ENCODE data around the gene NLGN1. TPM values are rescaled to one million over a fixed set of nuclear protein-coding genes. Genes with fewer than 3 reads are reported as not detected.

Gene NLGN1
- total RNA-seq, 1 experiment from 2014 or later = 0.85 TPM

- no peak for DNase-seq (ENCODE audit: low read depth, low spot score)
- Histone ChIP-seq H3K27me3 (ENCODE audit: control insufficient read depth, insufficient read depth, low read length) (peaks cover 32% of the 10 kb centered on the region), H3K4me1 (ENCODE audit: control insufficient read depth, insufficient read depth, low read length) (peaks cover 4% of the 10 kb centered on the region; the same call in 1 of the 2 replicates), H3K27ac (ENCODE audit: low read length) (no peak overlapping the region), H3K4me3 (ENCODE audit: low read depth in 2 of 2, low read length in 2 of 2) (no peak overlapping the region), H3K36me3 (ENCODE audit: control insufficient read depth, insufficient read depth, low read length) (no peaks in the 10 kb centered on the region), H3K9me3 (ENCODE audit: control insufficient read depth, insufficient read depth, low read depth, low read length) (no peaks in the 10 kb centered on the region)
- ChIA-PET POLR2A (no interaction called here), CTCF (no interaction called here)
- in situ Hi-C loops (cut with HindIII; ENCODE audit: low pct_unique_long_range_greater_than_20kb, low sequenced_read_pairs) (no loop called here), intact Hi-C loops (cut with micrococcal nuclease; ENCODE audit: unreplicated experiment) (no loop called here)
- no TSS peak for BruUV-seq (replicated peaks)
- no peak for TF ChIP-seq SIN3A (IDR thresholded peaks at IDR 0.05; ENCODE audit: borderline replicate concordance, insufficient read depth, low read depth, low read length)
- ATAC-seq = no peak
Observed at GRCh38 chr3:173402656-173403055, 5.1 kb downstream of the NLGN1 start.

GRCh38 chr3:173403376-173403775 lies 5.8 kb downstream of the NLGN1 start:
- TF ChIP-seq TCF7L2 (IDR thresholded peaks at IDR 0.05; ENCODE audit: low read depth, low read length) = no peak
- TF ChIP-seq, protein P1, sequence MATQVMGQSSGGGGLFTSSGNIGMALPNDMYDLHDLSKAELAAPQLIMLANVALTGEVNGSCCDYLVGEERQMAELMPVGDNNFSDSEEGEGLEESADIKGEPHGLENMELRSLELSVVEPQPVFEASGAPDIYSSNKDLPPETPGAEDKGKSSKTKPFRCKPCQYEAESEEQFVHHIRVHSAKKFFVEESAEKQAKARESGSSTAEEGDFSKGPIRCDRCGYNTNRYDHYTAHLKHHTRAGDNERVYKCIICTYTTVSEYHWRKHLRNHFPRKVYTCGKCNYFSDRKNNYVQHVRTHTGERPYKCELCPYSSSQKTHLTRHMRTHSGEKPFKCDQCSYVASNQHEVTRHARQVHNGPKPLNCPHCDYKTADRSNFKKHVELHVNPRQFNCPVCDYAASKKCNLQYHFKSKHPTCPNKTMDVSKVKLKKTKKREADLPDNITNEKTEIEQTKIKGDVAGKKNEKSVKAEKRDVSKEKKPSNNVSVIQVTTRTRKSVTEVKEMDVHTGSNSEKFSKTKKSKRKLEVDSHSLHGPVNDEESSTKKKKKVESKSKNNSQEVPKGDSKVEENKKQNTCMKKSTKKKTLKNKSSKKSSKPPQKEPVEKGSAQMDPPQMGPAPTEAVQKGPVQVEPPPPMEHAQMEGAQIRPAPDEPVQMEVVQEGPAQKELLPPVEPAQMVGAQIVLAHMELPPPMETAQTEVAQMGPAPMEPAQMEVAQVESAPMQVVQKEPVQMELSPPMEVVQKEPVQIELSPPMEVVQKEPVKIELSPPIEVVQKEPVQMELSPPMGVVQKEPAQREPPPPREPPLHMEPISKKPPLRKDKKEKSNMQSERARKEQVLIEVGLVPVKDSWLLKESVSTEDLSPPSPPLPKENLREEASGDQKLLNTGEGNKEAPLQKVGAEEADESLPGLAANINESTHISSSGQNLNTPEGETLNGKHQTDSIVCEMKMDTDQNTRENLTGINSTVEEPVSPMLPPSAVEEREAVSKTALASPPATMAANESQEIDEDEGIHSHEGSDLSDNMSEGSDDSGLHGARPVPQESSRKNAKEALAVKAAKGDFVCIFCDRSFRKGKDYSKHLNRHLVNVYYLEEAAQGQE (IDR thresholded peaks at IDR 0.05; ENCODE audit: insufficient read depth in 1 of 2, low read depth in 2 of 2, low read length in 1 of 2) = no peak
- no peaks in the 10 kb centered on the region for H3K9me3 ChIP-seq (ENCODE audit: control insufficient read depth, insufficient read depth, low read depth, low read length)
- in situ Hi-C loops (cut with HindIII; ENCODE audit: low pct_unique_long_range_greater_than_20kb, low sequenced_read_pairs) = no loop called here
- H3K36me3 ChIP-seq (ENCODE audit: control insufficient read depth, insufficient read depth, low read length) = no peaks in the 10 kb centered on the region
- BruUV-seq (replicated peaks) = no TSS peak
- no peak overlapping the region for H3K4me3 ChIP-seq (ENCODE audit: low read depth in 2 of 2, low read length in 2 of 2)
- no peaks in the 10 kb centered on the region for H3K4me1 ChIP-seq (ENCODE audit: control insufficient read depth, insufficient read depth, low read length)
- intact Hi-C loops (cut with micrococcal nuclease; ENCODE audit: unreplicated experiment) = no loop called here
- peaks cover 27% of the 10 kb centered on the region for H3K27me3 ChIP-seq (ENCODE audit: control insufficient read depth, insufficient read depth, low read length)
- DNase-seq (ENCODE audit: low read depth, low spot score) (no peak), ATAC-seq (no peak)
- ChIA-PET POLR2A (no interaction called here), CTCF (no interaction called here)
- no peak overlapping the region for H3K27ac ChIP-seq (ENCODE audit: low read length)

GRCh38 chr3:173404156-173404555 lies 6.6 kb downstream of the NLGN1 start:
- Histone ChIP-seq H3K4me3 (ENCODE audit: low read depth in 2 of 2, low read length in 2 of 2) (no peak overlapping the region), H3K9me3 (ENCODE audit: control insufficient read depth, insufficient read depth, low read depth, low read length) (no peaks in the 10 kb centered on the region), H3K36me3 (ENCODE audit: control insufficient read depth, insufficient read depth, low read length) (no peaks in the 10 kb centered on the region), H3K27ac (ENCODE audit: low read length) (no peak overlapping the region), H3K27me3 (ENCODE audit: control insufficient read depth, insufficient read depth, low read length) (peaks cover 23% of the 10 kb centered on the region), H3K4me1 (ENCODE audit: control insufficient read depth, insufficient read depth, low read length) (no peaks in the 10 kb centered on the region)
- intact Hi-C loops (cut with micrococcal nuclease; ENCODE audit: unreplicated experiment) = no loop called here
- ChIA-PET CTCF (no interaction called here), POLR2A (no interaction called here)
- no TSS peak for BruUV-seq (replicated peaks)
- DNase-seq (ENCODE audit: low read depth, low spot score) (no peak), ATAC-seq (no peak)
- TF ChIP-seq TCF7L2 (IDR thresholded peaks at IDR 0.05; ENCODE audit: low read depth, low read length) (no peak), SIN3A (IDR thresholded peaks at IDR 0.05; ENCODE audit: borderline replicate concordance, insufficient read depth, low read depth, low read length) (no peak), POLR2AphosphoS5 (IDR thresholded peaks at IDR 0.05; ENCODE audit: low read depth, low read length) (no peak)
- TF ChIP-seq, protein P1 (IDR thresholded peaks at IDR 0.05; ENCODE audit: insufficient read depth in 1 of 2, low read depth in 2 of 2, low read length in 1 of 2) = no peak
- TF ChIP-seq, protein P2, sequence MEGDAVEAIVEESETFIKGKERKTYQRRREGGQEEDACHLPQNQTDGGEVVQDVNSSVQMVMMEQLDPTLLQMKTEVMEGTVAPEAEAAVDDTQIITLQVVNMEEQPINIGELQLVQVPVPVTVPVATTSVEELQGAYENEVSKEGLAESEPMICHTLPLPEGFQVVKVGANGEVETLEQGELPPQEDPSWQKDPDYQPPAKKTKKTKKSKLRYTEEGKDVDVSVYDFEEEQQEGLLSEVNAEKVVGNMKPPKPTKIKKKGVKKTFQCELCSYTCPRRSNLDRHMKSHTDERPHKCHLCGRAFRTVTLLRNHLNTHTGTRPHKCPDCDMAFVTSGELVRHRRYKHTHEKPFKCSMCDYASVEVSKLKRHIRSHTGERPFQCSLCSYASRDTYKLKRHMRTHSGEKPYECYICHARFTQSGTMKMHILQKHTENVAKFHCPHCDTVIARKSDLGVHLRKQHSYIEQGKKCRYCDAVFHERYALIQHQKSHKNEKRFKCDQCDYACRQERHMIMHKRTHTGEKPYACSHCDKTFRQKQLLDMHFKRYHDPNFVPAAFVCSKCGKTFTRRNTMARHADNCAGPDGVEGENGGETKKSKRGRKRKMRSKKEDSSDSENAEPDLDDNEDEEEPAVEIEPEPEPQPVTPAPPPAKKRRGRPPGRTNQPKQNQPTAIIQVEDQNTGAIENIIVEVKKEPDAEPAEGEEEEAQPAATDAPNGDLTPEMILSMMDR (IDR thresholded peaks at IDR 0.05) = no peak
- in situ Hi-C loops (cut with HindIII; ENCODE audit: low pct_unique_long_range_greater_than_20kb, low sequenced_read_pairs) = no loop called here

Data from Panc1 (cell line).